ENCODE data around the gene GAREM2.

GRCh38 chr2:26189751-26190150 lies 16.9 kb downstream of the GAREM2 start:
- no peak for TF ChIP-seq CTCF (optimal IDR thresholded peaks at IDR 0.05 in 1 of 3, IDR thresholded peaks at IDR 0.05 in 1 of 3, conservative IDR thresholded peaks at IDR 0.05 in 1 of 3; ENCODE audit: extremely low read depth in 1 of 3, insufficient read depth in 2 of 3, low read length in 3 of 3)
- no peak for TF ChIP-seq EZH2 (IDR thresholded peaks at IDR 0.05; ENCODE audit: low read length)
